ENCODE data around the gene SLC6A7.

SLC6A7 gene

GRCh38 chr5:150162142-150162513, 27.7 kb upstream of the SLC6A7 start:
- Mint-ChIP-seq H3K4me3 (no peak overlapping the region), H3K36me3 (no peaks in the 10 kb centered on the region), H3K4me1 (peaks cover 10% of the 10 kb centered on the region), H3K9me3 (no peaks in the 10 kb centered on the region), H3K27ac (no peak overlapping the region)
- DNase-seq (ENCODE audit: low spot score in 2 of 2) (no peak), ATAC-seq (no peak)

- ATAC-seq (no peak), DNase-seq (ENCODE audit: low spot score in 2 of 2) (no peak)
- Mint-ChIP-seq H3K9me3 (no peaks in the 10 kb centered on the region), H3K36me3 (no peaks in the 10 kb centered on the region), H3K27ac (no peak overlapping the region), H3K4me3 (no peak overlapping the region), H3K4me1 (peaks cover 10% of the 10 kb centered on the region)
Measured at GRCh38 chr5:150163035-150163434, 26.8 kb upstream of the SLC6A7 start.

- H3K9me3 Mint-ChIP-seq = no peaks in the 10 kb centered on the region
- no peaks in the 10 kb centered on the region for H3K36me3 Mint-ChIP-seq
- no peak for DNase-seq (ENCODE audit: low spot score in 2 of 2)
- no peak overlapping the region for H3K4me3 Mint-ChIP-seq
- H3K27ac Mint-ChIP-seq = peak overlapping the region; percentile 16
- peaks cover 10% of the 10 kb centered on the region for H3K4me1 Mint-ChIP-seq
- ATAC-seq = no peak
Measured at GRCh38 chr5:150163547-150164059, 26.3 kb upstream of the SLC6A7 start.

GRCh38 chr5:150164211-150164980, 25.5 kb upstream of the SLC6A7 start:
- H3K4me1 Mint-ChIP-seq = peaks cover 10% of the 10 kb centered on the region
- ATAC-seq = no peak
- no peak overlapping the region for H3K4me3 Mint-ChIP-seq
- no peaks in the 10 kb centered on the region for H3K9me3 Mint-ChIP-seq
- no peaks in the 10 kb centered on the region for H3K36me3 Mint-ChIP-seq
- no peak for DNase-seq (ENCODE audit: low spot score in 2 of 2)
- H3K27ac Mint-ChIP-seq = no peak overlapping the region

- H3K4me3 Mint-ChIP-seq = no peak overlapping the region
- ATAC-seq (no peak), DNase-seq (ENCODE audit: low spot score in 2 of 2) (no peak)
- peaks cover 5% of the 10 kb centered on the region for H3K4me1 Mint-ChIP-seq
- H3K36me3 Mint-ChIP-seq = no peaks in the 10 kb centered on the region
- no peaks in the 10 kb centered on the region for H3K9me3 Mint-ChIP-seq
- H3K27ac Mint-ChIP-seq = no peak overlapping the region
Measured at GRCh38 chr5:150166037-150166649, 23.7 kb upstream of the SLC6A7 start.

- no peaks in the 10 kb centered on the region for H3K9me3 Mint-ChIP-seq
- DNase-seq (ENCODE audit: low spot score in 2 of 2) (no peak), ATAC-seq (no peak)
- no peaks in the 10 kb centered on the region for H3K4me1 Mint-ChIP-seq
- H3K27ac Mint-ChIP-seq = no peak within 1 kb of the TSS
- no peak within 1 kb of the TSS for H3K4me3 Mint-ChIP-seq
- no peaks in the 10 kb centered on the region for H3K36me3 Mint-ChIP-seq
Measured at GRCh38 chr5:150166650-150167511, 23.0 kb upstream of the SLC6A7 start, which contains the start of gene CDX1. CDX1 (plus strand) TSS chr5:150166778; CDS start chr5:150166877, 99 bp downstream.

GRCh38 chr5:150167512-150167850, 22.4 kb upstream of the SLC6A7 start:
- Mint-ChIP-seq H3K36me3 (no peaks in the 10 kb centered on the region), H3K27ac (no peak overlapping the region), H3K4me3 (no peak overlapping the region), H3K9me3 (no peaks in the 10 kb centered on the region), H3K4me1 (no peaks in the 10 kb centered on the region)
- DNase-seq (ENCODE audit: low spot score in 2 of 2) (no peak), ATAC-seq (no peak)

- Mint-ChIP-seq H3K4me3 (no peak overlapping the region), H3K36me3 (no peaks in the 10 kb centered on the region), H3K27ac (no peak overlapping the region), H3K9me3 (no peaks in the 10 kb centered on the region), H3K4me1 (no peaks in the 10 kb centered on the region)
- ATAC-seq (no peak), DNase-seq (ENCODE audit: low spot score in 2 of 2) (no peak)
Measured at GRCh38 chr5:150167908-150168307, 22.0 kb upstream of the SLC6A7 start.

- Mint-ChIP-seq H3K36me3 (no peaks in the 10 kb centered on the region), H3K4me1 (no peaks in the 10 kb centered on the region), H3K4me3 (no peak overlapping the region), H3K9me3 (no peaks in the 10 kb centered on the region), H3K27ac (no peak overlapping the region)
- DNase-seq (ENCODE audit: low spot score in 2 of 2) (no peak), ATAC-seq (no peak)
Measured at GRCh38 chr5:150168864-150169263, 21.0 kb upstream of the SLC6A7 start.

- no peak overlapping the region for H3K27ac Mint-ChIP-seq
- H3K4me1 Mint-ChIP-seq = no peaks in the 10 kb centered on the region
- ATAC-seq = peak; percentile 34
- H3K9me3 Mint-ChIP-seq = no peaks in the 10 kb centered on the region
- no peaks in the 10 kb centered on the region for H3K36me3 Mint-ChIP-seq
- no peak overlapping the region for H3K4me3 Mint-ChIP-seq
- no peak for DNase-seq (ENCODE audit: low spot score in 2 of 2)
Measured at GRCh38 chr5:150172145-150172544, 17.7 kb upstream of the SLC6A7 start.

GRCh38 chr5:150172556-150172955, 17.3 kb upstream of the SLC6A7 start:
- no peak for DNase-seq (ENCODE audit: low spot score in 2 of 2)
- no peaks in the 10 kb centered on the region for H3K36me3 Mint-ChIP-seq
- no peaks in the 10 kb centered on the region for H3K9me3 Mint-ChIP-seq
- H3K4me1 Mint-ChIP-seq = no peaks in the 10 kb centered on the region
- no peak for ATAC-seq
- H3K27ac Mint-ChIP-seq = no peak overlapping the region
- H3K4me3 Mint-ChIP-seq = no peak overlapping the region

- Mint-ChIP-seq H3K4me3 (no peak overlapping the region), H3K27ac (no peak overlapping the region), H3K36me3 (no peaks in the 10 kb centered on the region), H3K4me1 (no peaks in the 10 kb centered on the region), H3K9me3 (no peaks in the 10 kb centered on the region)
- DNase-seq (ENCODE audit: low spot score in 2 of 2) = no peak
- ATAC-seq = no peak
Measured at GRCh38 chr5:150173161-150173560, 16.7 kb upstream of the SLC6A7 start.

GRCh38 chr5:150174285-150174684, 15.6 kb upstream of the SLC6A7 start:
- Mint-ChIP-seq H3K4me1 (no peaks in the 10 kb centered on the region), H3K9me3 (no peaks in the 10 kb centered on the region), H3K36me3 (no peaks in the 10 kb centered on the region), H3K4me3 (no peak overlapping the region), H3K27ac (no peak overlapping the region)
- DNase-seq (ENCODE audit: low spot score in 2 of 2) (no peak), ATAC-seq (no peak)

GRCh38 chr5:150175076-150175475, 14.8 kb upstream of the SLC6A7 start:
- no peak overlapping the region for H3K4me3 Mint-ChIP-seq
- no peak overlapping the region for H3K27ac Mint-ChIP-seq
- DNase-seq (ENCODE audit: low spot score in 2 of 2) = no peak
- H3K36me3 Mint-ChIP-seq = no peaks in the 10 kb centered on the region
- H3K9me3 Mint-ChIP-seq = no peaks in the 10 kb centered on the region
- ATAC-seq = no peak
- H3K4me1 Mint-ChIP-seq = no peaks in the 10 kb centered on the region

- Mint-ChIP-seq H3K9me3 (no peaks in the 10 kb centered on the region), H3K36me3 (no peaks in the 10 kb centered on the region), H3K27ac (no peak overlapping the region), H3K4me3 (no peak overlapping the region), H3K4me1 (no peaks in the 10 kb centered on the region)
- DNase-seq (ENCODE audit: low spot score in 2 of 2) (no peak), ATAC-seq (no peak)
Measured at GRCh38 chr5:150175536-150175935, 14.3 kb upstream of the SLC6A7 start.
